ENCODE measurements around the gene S100A14. TPM values are rescaled to one million over a fixed set of nuclear protein-coding genes. Genes with fewer than 3 reads are reported as not detected.

S100A14 gene
- total RNA-seq, 1 donor from 2014 or later: 0.20 TPM

- no peak for DNase-seq (ENCODE audit: low read depth in 2 of 2)
Measured at GRCh38 chr1:153639280-153639679, 23.2 kb upstream of the S100A14 start.

DNA sequence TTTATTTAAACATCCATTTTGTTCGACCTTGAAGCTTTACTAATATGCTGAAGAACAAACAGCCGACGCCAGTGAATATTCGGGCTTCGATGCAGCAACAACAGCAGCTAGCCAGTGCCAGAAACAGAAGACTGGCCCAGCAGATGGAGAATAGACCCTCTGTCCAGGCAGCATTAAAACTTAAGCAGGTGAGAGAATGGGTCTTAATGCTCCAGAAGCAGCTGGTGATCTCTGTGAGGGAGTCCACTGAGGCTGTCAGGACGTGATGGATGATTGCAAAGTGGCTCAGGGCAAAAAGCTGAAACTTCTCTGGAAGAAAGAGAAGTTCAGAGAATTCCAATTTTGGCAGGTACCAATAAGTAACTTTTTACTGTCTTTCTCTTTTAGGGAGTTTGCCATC lies 22.1 kb upstream of the S100A14 start:
- DNase-seq (ENCODE audit: low read depth in 2 of 2): no peak

DNA sequence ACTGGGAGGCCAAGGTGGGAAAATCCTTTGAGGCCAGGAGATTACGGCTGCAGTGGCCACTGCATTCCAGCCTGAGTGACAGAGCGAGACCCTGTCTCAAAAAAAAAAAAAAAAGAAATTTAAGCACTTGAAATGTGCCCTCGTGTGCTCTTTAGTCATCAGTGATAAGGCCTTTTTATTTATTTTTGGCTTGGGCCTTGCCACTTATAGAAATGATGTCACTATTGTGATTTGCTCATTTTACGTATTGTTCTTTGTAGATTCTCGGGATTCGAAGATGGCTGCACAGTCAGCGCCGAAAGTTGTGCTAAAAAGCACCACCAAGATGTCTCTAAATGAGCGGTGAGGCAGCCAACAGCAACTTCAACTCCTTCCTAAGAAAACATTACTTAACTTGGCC lies 20.2 kb upstream of the S100A14 start:
- DNase-seq (ENCODE audit: low read depth in 2 of 2): no peak

DNA sequence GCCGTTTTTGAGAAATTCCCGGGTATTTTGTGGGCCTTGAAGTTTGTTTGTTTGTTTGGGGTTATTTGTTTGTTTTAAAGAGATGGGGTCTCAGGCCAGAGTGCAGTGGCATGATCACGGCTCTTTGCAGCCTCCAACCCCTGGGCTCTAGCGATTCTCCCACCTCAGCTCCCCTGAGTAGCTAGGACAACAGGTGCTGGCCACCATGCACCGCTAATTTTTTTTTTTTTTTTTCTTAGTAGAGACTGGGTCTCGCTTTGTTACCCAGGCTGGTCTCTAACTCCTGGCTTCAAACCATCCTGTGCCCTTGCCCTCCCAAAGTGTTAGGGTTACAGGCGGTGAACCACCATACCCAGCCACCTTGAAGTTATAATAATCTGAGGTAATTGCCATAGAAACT lies 19.7 kb upstream of the S100A14 start:
- DNase-seq (ENCODE audit: low read depth in 2 of 2): no peak

DNA sequence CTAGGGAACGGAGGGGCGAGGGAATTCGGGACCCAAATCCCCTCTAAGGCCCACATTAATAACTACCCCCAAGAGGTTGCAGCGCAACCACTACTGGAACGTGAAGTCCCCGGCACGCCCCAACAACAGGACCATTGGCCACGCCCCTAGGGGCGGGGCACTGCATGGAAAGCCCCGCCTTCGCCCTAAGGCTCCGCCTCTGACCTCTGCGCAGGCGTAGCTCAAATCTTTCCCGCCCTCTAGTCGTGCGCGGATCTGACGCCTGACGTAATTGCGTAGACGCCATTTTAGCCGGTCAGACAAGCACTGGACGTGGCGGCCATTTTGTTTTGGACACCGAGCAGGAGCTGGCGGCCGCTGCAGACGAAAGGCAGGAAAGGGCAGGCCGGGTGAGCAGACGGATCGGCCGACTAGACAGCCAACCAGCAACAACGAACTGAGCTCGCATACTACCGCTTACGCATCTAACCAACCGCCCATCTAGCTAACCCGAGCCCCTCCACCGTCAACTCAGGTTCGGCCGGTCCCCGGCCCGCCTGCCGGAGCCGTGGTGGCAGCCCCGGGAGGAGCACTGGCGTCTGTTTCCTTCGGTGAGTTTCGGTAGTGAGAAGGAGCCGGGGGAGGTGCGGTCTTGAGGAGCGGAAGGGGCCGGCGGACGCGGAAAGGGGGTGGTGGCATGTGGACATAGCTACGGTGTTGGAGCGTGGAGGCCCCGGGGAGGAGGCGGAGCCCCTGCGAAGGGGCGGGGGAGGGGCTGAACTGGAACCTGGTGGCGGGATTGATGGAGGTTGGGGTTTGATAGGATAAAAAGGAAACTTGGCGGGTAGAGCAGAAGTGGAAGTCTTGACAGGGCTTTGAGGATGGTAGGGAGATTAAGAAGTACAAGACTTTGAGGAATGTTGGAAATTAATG lies 17.9 kb upstream of the S100A14 start, which contains the start of gene CHTOP:
Gene CHTOP (plus strand): TSS at position 313 of the 912 bp plus-strand sequence. CDS start 2,523 bp downstream, outside the sequence.
- DNase-seq (ENCODE audit: low read depth in 2 of 2): peak; percentile 99 to 100

DNA sequence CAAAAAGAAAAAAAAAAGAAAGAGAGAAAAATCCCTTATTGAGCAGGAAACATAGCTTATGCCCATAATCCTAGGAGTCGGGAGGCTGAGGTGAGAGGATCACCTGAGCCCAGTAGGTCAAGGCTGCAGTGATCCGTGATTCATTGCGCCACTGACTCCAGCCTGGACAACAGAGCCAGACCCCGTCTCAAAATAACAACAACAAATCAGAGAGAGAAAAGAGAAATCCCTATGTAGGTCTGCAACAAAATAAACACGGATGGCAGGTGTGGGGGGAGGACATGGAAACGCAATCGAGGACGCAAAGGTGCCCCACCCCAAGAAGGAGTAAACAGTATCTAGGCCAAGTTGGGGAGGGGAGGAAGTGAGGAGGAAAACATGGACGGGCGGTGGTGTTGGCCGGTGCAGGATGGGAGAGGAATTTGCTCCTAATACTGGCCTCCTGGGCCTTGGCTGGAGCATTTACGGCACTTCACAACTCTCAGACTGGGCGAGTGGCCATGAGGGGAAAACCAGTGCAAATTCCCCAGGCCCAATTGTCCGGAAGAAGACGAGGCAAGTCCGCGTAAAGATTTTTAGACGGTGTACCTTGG lies 17.1 kb upstream of the S100A14 start:
- no peak for DNase-seq (ENCODE audit: low read depth in 2 of 2)

- no peak for DNase-seq (ENCODE audit: low read depth in 2 of 2)
Measured at GRCh38 chr1:153631047-153632022, 15.2 kb upstream of the S100A14 start.

- DNase-seq (ENCODE audit: low read depth in 2 of 2): no peak
Measured at GRCh38 chr1:153630384-153630783, 14.3 kb upstream of the S100A14 start.

DNA sequence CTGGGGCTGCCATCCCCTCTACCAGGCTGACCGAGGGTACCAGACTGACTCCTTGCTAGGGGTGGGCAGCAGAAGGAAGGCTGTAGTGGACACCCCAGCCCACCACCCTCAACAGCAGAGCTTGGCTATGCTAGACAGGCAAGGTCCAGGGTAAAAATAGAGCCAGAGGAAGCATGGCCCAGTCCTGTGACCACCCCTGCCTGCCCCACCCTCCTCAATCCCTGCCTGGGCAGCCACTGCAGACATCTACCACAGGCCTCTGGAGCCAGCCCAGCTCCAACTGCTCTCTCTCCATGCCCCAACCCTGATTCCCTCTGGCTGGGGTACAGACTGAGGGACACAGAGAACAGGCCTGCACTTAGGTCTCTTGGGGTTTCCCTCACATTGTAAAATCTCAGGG lies 13.8 kb upstream of the S100A14 start:
- DNase-seq (ENCODE audit: low read depth in 2 of 2): no peak

DNA sequence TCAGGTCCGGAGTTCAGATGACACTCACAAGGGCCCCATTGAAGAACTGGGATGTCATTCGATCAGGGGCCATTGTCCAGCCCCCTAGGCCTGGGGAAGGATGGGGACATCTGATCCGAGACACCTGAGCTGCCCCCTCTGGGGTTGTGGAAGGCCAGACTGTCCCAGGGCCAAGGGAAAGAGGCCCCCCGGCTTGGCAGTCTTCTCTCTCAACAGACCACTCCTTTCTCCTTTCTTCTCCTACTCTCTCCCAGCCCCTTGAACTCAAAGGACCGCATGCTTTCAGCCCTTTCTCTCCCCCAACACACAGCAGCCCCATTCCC lies 13.2 kb upstream of the S100A14 start:
- DNase-seq (ENCODE audit: low read depth in 2 of 2): no peak

- no peak for DNase-seq (ENCODE audit: low read depth in 2 of 2)
Measured at GRCh38 chr1:153628638-153629342, 12.7 kb upstream of the S100A14 start.

GRCh38 chr1:153627715-153628626 lies 11.8 kb upstream of the S100A14 start, which contains the start of gene S100A1:
S100A1 (plus strand) TSS chr1:153628434; CDS start chr1:153630522, 2,088 bp downstream.
- DNase-seq (ENCODE audit: low read depth in 2 of 2): no peak

DNA sequence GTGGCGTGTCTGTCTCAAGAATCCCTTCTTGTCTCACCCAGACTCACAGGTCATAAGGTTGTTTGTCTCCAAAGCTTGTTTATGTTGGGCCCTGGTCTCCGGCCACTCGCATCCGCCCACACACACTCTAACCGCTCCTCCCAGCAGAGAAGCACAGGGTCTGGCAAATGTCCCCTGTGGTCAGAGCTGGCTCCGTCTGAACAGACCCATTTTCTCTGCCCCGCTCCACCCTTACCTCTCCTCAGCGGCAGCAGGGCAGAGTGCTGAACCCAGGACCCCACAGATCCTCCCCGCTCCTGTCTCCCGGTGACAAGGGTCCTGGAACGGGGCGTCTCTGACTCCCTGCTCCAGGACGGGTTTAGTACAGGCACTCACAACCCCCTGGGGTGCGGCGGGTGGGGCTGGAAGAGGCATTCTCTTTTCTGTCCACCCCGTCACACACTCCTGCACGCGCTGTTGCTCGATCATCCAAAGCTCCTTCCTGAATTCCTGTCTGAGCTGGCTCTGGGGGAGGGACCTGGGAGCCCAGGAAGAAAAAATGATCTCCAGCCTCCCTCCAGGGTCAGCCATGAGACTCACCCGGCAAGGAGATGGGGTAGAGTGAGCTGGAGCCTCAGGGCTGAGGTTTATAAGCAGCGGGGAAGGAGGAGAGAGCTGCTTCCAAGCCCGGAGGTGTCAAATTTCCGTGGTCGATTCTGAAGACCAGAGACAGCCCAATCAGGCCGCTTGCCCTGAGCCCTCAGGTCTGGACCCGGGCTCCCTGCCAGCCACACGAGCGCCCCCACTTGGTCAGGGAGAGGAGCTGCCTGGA lies 11.0 kb upstream of the S100A14 start, which contains the start of gene S100A13:
Gene S100A13 (minus strand): TSS at position 602 of the 811 bp plus-strand sequence. CDS start 1,033 bp downstream, outside the sequence.
- DNase-seq (ENCODE audit: low read depth in 2 of 2): peak; percentile 91 to 92

DNA sequence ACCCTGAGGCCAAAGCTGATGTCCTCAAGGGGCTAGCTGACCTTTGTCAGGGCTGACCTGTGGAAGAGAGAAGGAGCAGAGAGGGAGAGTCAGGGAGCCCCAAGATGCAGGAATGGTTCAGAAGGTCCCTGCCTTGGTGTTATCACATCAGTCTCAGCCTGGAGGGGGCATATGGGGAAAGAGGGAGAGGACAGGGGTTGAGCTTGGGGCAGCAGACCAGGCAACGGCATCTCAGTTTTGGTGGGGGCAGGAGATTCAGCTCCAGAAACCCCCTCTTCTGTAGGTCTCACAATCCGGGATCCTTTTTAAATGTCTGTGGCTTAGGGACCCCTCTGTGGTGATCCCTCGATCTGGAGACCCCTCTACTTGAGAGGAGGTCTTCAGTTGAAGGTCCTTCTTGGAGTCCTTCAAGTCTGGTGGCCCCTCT lies 10.4 kb upstream of the S100A14 start:
- no peak for DNase-seq (ENCODE audit: low read depth in 2 of 2)

DNA sequence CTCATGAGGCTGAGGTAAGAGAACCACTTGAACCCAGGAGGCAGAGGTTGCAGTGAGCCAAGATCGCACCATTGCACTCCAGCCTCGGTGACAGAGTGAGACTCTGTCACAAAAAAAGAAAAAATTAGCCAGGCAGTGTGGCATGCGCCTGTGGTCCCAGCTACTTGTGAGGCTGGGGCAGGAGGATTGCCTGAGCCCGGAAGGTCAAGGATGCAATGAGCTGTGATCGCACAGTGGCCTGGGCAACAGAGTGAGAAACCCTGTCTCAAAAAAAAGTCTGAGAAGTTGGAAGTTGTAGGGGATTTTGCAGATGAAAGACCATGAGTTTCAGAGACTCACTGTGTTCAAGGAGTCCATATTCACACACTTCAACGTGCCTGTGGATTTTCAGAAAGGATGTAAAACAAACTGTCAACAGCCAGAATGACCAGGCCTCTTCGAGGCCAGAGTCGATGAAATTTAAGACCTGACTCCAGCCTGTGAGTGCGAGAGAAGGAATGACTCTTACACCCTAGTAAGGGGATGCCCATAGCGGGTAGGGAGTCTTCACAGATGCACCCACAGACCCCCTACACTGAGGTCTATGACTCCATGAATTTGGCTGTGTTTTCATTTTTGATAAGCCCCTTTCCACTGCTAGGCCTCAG lies 9.0 kb upstream of the S100A14 start:
- DNase-seq (ENCODE audit: low read depth in 2 of 2): no peak

- no peak for DNase-seq (ENCODE audit: low read depth in 2 of 2)
Measured at GRCh38 chr1:153623101-153623500, 7.0 kb upstream of the S100A14 start.

- no peak for DNase-seq (ENCODE audit: low read depth in 2 of 2)
Measured at GRCh38 chr1:153619171-153619570, 3.0 kb upstream of the S100A14 start.

GRCh38 chr1:153617663-153618062 lies 1.5 kb upstream of the S100A14 start:
- DNase-seq (ENCODE audit: low read depth in 2 of 2): peak in 1 of 2 donors; percentile 77

Data from lung microvascular endothelial cell (primary cell).